ENCODE data around the gene ASXL2. TPM values are rescaled to one million over a fixed set of nuclear protein-coding genes. Genes with fewer than 3 reads are reported as not detected.

ASXL2 gene
- total RNA-seq, 1 experiment from 2014 or later = 37.8 TPM

GRCh38 chr2:25833566-25833965 is 44.7 kb downstream of the ASXL2 start (continued):
- TF ChIP-seq ESRRA (CRISPR knock-in tag; IDR thresholded peaks at IDR 0.05; ENCODE audit: borderline replicate concordance) (no peak), NR1H2 (CRISPR knock-in tag; IDR thresholded peaks at IDR 0.05) (no peak)

- H3K4me1 Mint-ChIP-seq = no peaks in the 10 kb centered on the region; the same call in 1 of the 2 replicates
- peaks cover 19% of the 10 kb centered on the region for H3K9me3 Mint-ChIP-seq
- no peak for ATAC-seq
- no peak overlapping the region for H3K27ac Mint-ChIP-seq
- no peak overlapping the region for H3K4me3 Mint-ChIP-seq
- DNase-seq (ENCODE audit: low spot score) = no peak
- H3K27me3 Mint-ChIP-seq (ENCODE audit: low read depth) = no peaks in the 10 kb centered on the region
- ChIA-PET POLR2A (no interaction called here), CTCF (no interaction called here)
- TF ChIP-seq ZNF281 (CRISPR knock-in tag; IDR thresholded peaks at IDR 0.05) = no peak
- no peak for TF ChIP-seq ZNF138 (CRISPR knock-in tag; conservative IDR thresholded peaks at IDR 0.05)
- no peak for TF ChIP-seq PREB (CRISPR knock-in tag; IDR thresholded peaks at IDR 0.05; ENCODE audit: borderline replicate concordance)
- TF ChIP-seq ZBTB21 (CRISPR knock-in tag; IDR thresholded peaks at IDR 0.05; ENCODE audit: borderline replicate concordance) = no peak
- TF ChIP-seq SOX15 (CRISPR knock-in tag; IDR thresholded peaks at IDR 0.05) = no peak
- no peak for TF ChIP-seq FOXP1 (CRISPR knock-in tag; IDR thresholded peaks at IDR 0.05; ENCODE audit: borderline replicate concordance)
- no peak for TF ChIP-seq ZNF423 (CRISPR knock-in tag; IDR thresholded peaks at IDR 0.05)
- no peak for TF ChIP-seq ZSCAN18 (CRISPR knock-in tag; IDR thresholded peaks at IDR 0.05)
- TF ChIP-seq CTCF (IDR thresholded peaks at IDR 0.05) = no peak
- TF ChIP-seq EMX1 (CRISPR knock-in tag; IDR thresholded peaks at IDR 0.05) = no peak
- no peak for TF ChIP-seq NR1H2 (CRISPR knock-in tag; IDR thresholded peaks at IDR 0.05)
- TF ChIP-seq MAX (CRISPR knock-in tag; IDR thresholded peaks at IDR 0.05) = no peak
- TF ChIP-seq GABPB1 (CRISPR knock-in tag; IDR thresholded peaks at IDR 0.05) = no peak
- peaks cover 29% of the 10 kb centered on the region for H3K36me3 Mint-ChIP-seq
Observed at GRCh38 chr2:25832897-25833296, 45.4 kb downstream of the ASXL2 start.

GRCh38 chr2:25831746-25832449 is 46.4 kb downstream of the ASXL2 start:
- Mint-ChIP-seq H3K27ac (no peak overlapping the region; the same call in 1 of the 2 replicates), H3K9me3 (peaks cover 19% of the 10 kb centered on the region)
- TF ChIP-seq JUN (CRISPR knock-in tag; IDR thresholded peaks at IDR 0.05) = no peak
- no peak for TF ChIP-seq JAZF1 (CRISPR knock-in tag; IDR thresholded peaks at IDR 0.05)
- no peak for TF ChIP-seq RORB (CRISPR knock-in tag; IDR thresholded peaks at IDR 0.05)
- TF ChIP-seq NR3C1 (CRISPR knock-in tag; conservative IDR thresholded peaks at IDR 0.05; ENCODE audit: low read depth) = no peak
- no peak for TF ChIP-seq CBFB (CRISPR knock-in tag; IDR thresholded peaks at IDR 0.05; ENCODE audit: low read depth)
- no peak for TF ChIP-seq ATF3 (CRISPR knock-in tag; conservative IDR thresholded peaks at IDR 0.05)
- no peak for TF ChIP-seq CREB1 (CRISPR knock-in tag; IDR thresholded peaks at IDR 0.05)
- no peak for TF ChIP-seq SMAD4 (CRISPR knock-in tag; IDR thresholded peaks at IDR 0.05)
- no peak for TF ChIP-seq STAT6 (CRISPR knock-in tag; conservative IDR thresholded peaks at IDR 0.05; ENCODE audit: low read depth)
- no peak for TF ChIP-seq FOXP1 (CRISPR knock-in tag; IDR thresholded peaks at IDR 0.05; ENCODE audit: borderline replicate concordance)
- TF ChIP-seq HMGA2 (CRISPR knock-in tag; IDR thresholded peaks at IDR 0.05) = no peak

More at GRCh38 chr2:25831746-25832449, 46.4 kb downstream of the ASXL2 start:
- no peak for DNase-seq (ENCODE audit: low spot score)
- Mint-ChIP-seq H3K27me3 (ENCODE audit: low read depth) (no peaks in the 10 kb centered on the region), H3K4me1 (no peaks in the 10 kb centered on the region; the same call in 1 of the 2 replicates), H3K4me3 (no peak overlapping the region), H3K36me3 (peaks cover 29% of the 10 kb centered on the region)
- ChIA-PET CTCF (no interaction called here), POLR2A (no interaction called here)
- ATAC-seq = no peak

Measured in WTC11 (cell line).